Activated CD4-positive, alpha-beta T cell treated with anti-CD3 and anti-CD28 coated beads, Interleukin-2, amount 50 U/mL, for 4 hours (primary cell): ENCODE data around the gene KCNJ10.
"Not testable (repeated sequence)": the region's sequence is repeated elsewhere in the genome, so short reads cannot be mapped to it uniquely, and the experiment has no call there.

Experiments used
- DNase-seq, 2 experiments: peaks; one replicate each; pipeline ENCODE4 v3.0.0-alpha.2; 2020

The KCNJ10 gene

GRCh38 chr1:160069460-160070231, at the start of gene KCNJ10:
Gene KCNJ10, minus strand, starts transcription at chr1:160070160. Its CDS starts 27,628 bp downstream, at chr1:160042532.
- DNase-seq = no peak

GRCh38 chr1:160118928-160119327, 49.0 kb upstream of the KCNJ10 start:
- no peak for DNase-seq

DNA sequence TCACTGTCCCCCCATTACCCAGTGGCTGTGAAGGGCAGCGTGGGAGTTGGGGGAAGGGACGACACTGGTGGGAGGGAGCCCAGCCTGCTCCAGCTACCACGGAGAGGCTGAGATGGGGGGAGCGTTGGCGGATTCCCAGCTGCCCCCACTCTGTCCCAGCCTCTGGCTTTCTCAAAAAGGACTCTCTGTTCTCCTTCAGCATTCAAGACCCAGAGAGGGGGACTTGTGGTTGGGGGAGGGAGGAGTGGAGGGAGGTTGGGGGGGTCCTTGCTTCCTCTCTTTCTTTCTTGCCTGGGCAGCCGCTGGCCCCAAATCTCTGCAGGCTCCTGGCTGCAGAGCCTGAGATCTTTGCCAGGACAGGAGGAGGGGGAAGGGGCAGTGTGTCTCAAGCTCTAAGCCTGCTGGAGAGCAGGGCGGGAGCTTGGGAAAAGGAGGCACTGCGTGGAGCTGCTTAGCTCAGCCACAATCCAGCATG, 47.8 kb upstream of the KCNJ10 start:
- no peak for DNase-seq

GRCh38 chr1:160117300-160117699, 47.3 kb upstream of the KCNJ10 start:
- no peak for DNase-seq

GRCh38 chr1:160116283-160117147, 46.6 kb upstream of the KCNJ10 start:
- DNase-seq = no peak

- DNase-seq = no peak
These were observed 45.8 kb upstream of the KCNJ10 start, which contains the start of gene ATP1A2 for GRCh38 chr1:160115545-160116282. Gene ATP1A2, plus strand, starts transcription at chr1:160115759. Its CDS starts 103 bp downstream, at chr1:160115862.

DNA sequence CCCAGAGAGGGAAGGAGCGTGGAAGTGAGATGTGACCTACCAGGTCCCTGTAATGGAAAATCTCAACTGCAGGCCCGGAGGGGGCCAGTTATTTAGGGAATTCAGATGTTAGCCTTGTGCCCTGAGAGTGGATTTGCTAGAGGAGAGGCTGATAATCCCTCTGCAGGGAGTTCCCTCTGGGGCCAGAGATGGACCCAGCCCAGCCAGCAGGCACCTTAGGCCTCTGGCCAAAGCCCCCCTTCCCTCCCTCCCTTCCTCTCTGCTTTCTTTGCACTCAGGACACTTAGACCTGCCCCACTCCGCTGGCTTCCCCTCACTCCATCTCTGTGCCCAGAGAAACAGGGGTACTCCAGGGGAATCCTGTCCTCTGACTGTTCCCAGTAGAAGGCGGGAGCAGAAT, 44.1 kb upstream of the KCNJ10 start:
- no peak for DNase-seq

DNA sequence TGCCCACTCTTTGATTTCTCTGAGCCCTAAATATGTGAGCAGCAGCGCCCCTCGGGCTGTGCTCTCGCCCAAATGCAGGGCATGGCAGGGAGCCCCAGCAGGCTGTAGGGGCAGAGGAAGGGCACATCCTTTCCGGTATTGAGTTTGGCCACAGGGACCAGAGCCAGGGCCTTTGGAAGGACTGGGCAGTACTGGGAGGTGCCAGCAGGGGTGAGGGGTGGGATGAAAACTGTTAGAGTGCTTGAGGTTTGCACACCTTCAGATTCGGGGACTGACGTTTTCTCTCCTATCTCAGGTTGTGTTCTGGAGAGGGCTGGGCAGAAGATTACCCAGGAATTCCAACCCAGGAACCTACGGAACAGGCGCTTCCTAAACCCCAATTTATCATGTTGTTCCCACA, 43.4 kb upstream of the KCNJ10 start:
- no peak for DNase-seq

DNA sequence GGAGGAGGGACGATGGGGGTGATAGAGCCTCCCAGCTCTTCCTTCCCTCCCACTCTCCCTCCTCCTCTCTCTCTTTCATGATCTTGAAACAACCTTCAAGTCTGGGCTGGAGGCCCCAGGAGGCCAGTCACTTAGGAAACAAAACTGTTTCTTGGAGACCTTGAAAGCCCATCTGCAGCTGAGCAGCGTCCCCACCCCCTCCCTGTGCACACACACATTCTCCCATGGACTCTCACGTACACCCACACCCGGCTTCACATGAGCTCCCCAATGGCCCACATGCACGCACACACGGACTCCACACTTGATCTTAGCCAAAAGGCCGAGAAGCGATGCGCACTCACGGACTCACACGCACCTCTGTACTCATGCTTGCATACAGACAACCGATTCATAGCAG, 42.4 kb upstream of the KCNJ10 start:
- no peak for DNase-seq

DNA sequence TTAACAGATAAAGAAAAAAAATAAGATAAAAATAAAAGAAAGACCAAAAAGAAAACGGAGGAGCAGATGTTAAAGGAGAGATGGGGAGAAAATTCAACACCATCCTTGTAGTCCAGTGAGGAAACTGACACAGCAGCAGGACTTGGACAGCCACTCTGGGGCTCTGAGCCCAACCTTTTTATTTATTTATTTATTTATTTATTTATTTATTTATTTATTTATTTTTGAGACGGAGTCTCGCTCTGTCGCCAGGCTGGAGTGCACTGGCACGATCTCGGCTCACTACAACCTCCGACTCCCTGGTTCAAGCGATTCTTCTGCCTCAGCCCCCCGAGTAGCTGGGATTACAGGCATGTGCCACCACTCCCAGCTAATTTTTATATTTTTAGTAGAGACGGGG, 41.5 kb upstream of the KCNJ10 start:
- DNase-seq = not testable (repeated sequence)

GRCh38 chr1:160109686-160110085, 39.7 kb upstream of the KCNJ10 start:
- DNase-seq = no peak

DNA sequence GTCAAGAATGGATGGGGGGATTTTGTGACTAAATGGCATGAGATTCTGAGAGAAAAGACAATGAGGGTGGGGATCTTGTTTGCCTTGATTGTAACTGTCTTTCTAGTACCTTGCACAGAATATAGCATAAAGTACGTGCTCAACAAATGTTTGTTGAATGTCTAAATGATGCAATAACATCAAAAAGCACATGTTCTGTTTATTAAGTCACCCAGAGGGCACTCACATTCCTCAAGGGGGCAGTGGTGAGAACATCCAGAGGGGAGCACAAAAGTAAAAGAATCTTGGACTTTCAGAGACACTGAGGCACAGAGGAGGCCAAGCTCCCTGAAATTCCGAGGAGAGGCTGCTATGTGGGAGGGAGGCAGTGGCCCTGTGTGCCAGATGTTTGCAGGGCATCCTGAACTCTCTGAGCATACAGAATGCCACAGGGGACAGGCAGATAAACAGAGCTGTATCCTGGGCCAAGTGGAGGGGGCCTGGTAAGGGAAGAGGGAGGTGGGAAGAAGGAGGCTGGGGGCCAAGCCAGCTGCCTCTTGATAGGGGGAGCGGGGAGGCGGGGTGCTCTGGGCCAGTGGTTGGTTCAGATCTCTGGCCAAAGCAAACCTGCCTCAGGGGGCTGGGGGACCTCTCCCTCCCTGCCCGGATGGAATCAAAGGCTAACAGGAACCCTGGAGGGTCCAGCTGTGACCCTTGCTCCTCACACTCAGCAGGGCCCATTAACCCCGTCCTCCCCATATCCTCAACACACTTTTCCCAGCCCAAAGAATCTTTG, 39.1 kb upstream of the KCNJ10 start:
- peak; percentile 21 to 22 for DNase-seq

- DNase-seq = no peak
These were observed 37.6 kb upstream of the KCNJ10 start for GRCh38 chr1:160107512-160107911.

DNA sequence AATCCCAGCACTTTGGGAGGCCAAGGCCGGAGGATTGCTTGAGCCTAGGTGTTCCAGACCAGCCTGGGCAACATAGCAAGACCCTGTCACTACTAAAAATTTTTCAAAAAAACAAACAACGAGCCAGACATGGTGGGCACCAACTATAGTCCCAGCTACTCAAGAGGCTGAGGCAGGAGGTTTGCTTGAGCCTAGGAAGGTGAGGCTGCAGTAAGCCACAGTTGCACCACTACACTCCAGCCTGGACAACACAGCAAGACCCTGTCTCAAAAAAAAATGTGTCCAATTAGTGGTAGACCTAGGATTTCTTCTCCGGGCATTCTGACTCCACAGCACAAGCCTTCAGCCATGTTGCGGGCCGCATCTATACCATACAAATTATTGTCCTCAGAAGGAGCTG, 35.2 kb upstream of the KCNJ10 start:
- DNase-seq = no peak

DNA sequence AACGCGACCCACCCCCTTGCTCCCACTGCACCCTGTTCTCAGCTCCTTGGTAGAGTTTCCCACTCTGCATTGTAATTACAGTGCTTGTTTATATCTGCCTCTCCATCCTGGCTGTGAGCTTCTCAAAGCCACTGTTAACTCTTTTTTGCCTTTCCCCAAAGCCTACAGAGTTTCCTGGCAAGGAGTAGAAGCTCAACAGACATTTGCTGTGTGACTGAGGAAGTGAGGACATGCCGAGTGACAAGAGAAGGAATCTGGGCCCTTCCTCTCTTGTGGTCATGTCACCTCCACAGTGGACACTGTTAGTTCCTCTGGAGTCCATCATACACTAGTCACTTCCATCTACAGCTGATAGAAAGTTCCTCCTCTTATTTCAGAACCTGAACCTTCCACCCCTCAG, 34.5 kb upstream of the KCNJ10 start:
- no peak for DNase-seq

DNA sequence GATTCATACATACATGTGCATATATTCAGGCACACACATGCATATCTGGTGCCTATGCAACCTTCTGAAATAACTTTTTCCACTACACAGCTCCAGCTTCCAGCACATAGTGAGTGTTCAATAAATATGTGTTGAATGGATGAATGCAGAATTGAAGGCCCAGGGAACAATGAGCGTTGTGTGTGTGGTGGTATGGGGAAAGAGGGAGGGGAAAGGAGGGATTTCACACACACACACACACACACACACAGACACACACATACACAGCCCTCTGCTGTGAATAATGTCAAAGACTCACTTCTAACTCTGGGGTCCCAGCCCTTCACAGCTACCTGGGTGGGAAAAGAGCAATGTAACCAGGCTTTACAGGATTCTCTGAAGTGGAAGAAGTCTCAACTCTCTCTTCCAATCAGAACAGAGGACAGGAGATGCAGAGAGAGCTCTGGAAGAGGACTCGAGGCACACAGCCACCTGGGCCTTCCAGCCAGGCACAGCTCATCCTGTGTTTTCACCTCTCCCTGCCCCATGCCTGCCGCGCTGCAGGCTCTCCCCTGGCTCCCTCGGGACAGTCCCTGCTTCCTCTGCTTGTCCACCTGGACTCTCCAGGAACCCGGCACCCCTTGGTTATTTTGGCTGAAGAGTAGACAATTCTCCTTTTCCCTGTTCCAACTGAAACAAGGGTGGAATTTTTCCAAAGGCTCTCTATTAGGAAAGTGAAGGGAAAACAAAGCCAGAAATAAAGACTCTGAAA, 33.9 kb upstream of the KCNJ10 start:
- DNase-seq = no peak

GRCh38 chr1:160101717-160102522, 32.0 kb upstream of the KCNJ10 start:
- DNase-seq = no peak

DNA sequence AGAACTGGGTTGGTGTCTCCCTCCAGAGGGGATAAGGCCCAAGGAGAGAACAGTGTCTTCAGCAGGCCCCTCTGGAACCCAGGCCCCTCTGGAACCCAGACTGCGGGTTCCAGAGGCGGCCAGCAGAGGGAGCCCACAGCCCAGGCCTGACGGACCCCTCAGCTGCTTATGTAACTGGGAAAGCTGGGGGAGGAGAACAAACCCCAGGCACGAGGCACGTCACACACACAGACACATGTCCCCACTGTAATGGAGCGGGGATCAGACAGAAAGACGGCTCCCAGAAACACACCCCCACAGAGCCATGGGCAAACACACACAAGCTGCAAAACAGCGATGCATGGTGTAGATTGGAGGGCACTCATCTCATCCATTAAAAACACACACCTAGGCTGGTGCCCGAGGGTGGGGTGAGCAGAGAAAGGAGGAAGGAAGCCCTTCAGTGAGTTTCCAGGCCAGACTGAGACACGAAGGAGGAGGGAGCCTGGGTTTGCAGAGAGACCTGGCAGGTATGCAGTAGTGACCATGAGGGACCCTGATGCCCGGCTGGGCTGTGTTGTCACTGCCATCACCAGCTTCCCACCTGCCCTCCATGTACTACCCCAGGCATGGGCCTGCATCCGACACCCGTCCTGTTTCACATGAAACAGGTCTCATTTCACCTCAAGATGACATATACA, 31.2 kb upstream of the KCNJ10 start:
- peak; percentile 69 for DNase-seq

- DNase-seq = no peak
These were observed 29.9 kb upstream of the KCNJ10 start for GRCh38 chr1:160099716-160100375.
